ENCODE results near the gene PRSS33.

PRSS33 gene

GRCh38 chr16:2741168-2741567, 46.2 kb downstream of the PRSS33 start:
- DNase-seq (ENCODE audit: low spot score) = no peak

- DNase-seq (ENCODE audit: low spot score) = no peak
Measured at GRCh38 chr16:2740476-2740875, 46.9 kb downstream of the PRSS33 start.

- no peak for DNase-seq (ENCODE audit: low spot score)
Measured at GRCh38 chr16:2739625-2740430, 47.5 kb downstream of the PRSS33 start.

GRCh38 chr16:2738615-2739014, 48.7 kb downstream of the PRSS33 start:
- DNase-seq (ENCODE audit: low spot score) = no peak

- no peak for DNase-seq (ENCODE audit: low spot score)
Measured at GRCh38 chr16:2737895-2738418, 49.4 kb downstream of the PRSS33 start.

- DNase-seq (ENCODE audit: low spot score) = peak; percentile 58
Measured at GRCh38 chr16:2737238-2737605, 50.1 kb downstream of the PRSS33 start.

- DNase-seq (ENCODE audit: low spot score) = no peak
Measured at GRCh38 chr16:2736476-2737237, 50.7 kb downstream of the PRSS33 start.

- DNase-seq (ENCODE audit: low spot score) = no peak
Measured at GRCh38 chr16:2734844-2735515, 52.4 kb downstream of the PRSS33 start.
